Nephron (organoid): ENCODE results near the gene PIGQ.

ENCODE experiments used
- H3K27ac Mint-ChIP-seq, 3 experiments: 2 replicates each; pipeline ENCODE4 v1.8.0; 2020; ENCODE audit warnings: mixed read lengths in 3 of 3, mild to moderate bottlenecking in 2 of 3, moderate library complexity in 1 of 3
- H3K27me3 Mint-ChIP-seq: 2 replicates; pipeline ENCODE4 v1.8.0; 2021; ENCODE audit warnings: low read depth, mild to moderate bottlenecking, moderate library complexity, mixed read lengths
- H3K36me3 Mint-ChIP-seq: 2 replicates; pipeline ENCODE4 v1.8.0; 2020; ENCODE audit warnings: low read depth, mixed read lengths
- H3K4me1 Mint-ChIP-seq: 2 replicates; pipeline ENCODE4 v1.8.0; 2020; ENCODE audit warnings: mixed read lengths
- H3K4me3 Mint-ChIP-seq, 3 experiments: 2 replicates each; pipeline ENCODE4 v1.8.0; 2020; ENCODE audit warnings: mild to moderate bottlenecking in 3 of 3, mixed read lengths in 3 of 3, moderate library complexity in 2 of 3
- H3K9me3 Mint-ChIP-seq: 2 replicates; pipeline ENCODE4 v1.8.0; 2020; ENCODE audit warnings: mixed read lengths
- CTCF ChIP-seq, 3 experiments: fragments of 200-600 bp; sonication (generic); IDR thresholded peaks; one replicate each; pipeline ENCODE4 v1.5.0; 2021; ENCODE audit warnings: antibody characterized with exemption in 3 of 3; ENCODE audit not compliant: unreplicated experiment in 3 of 3

PIGQ gene

GRCh38 chr16:561957-562938 lies 7.5 kb upstream of the PIGQ start:
- no peaks in the 10 kb centered on the region for H3K9me3 Mint-ChIP-seq
- peaks cover 32% of the 10 kb centered on the region for H3K27me3 Mint-ChIP-seq
- H3K4me3 Mint-ChIP-seq = peak overlapping the region; percentile 28 to 73 (median 45)
- peak overlapping the region; percentile 47 to 96 (median 72) for H3K27ac Mint-ChIP-seq
- H3K4me1 Mint-ChIP-seq = peaks cover 18% of the 10 kb centered on the region
- no peaks in the 10 kb centered on the region for H3K36me3 Mint-ChIP-seq
- no peak for TF ChIP-seq CTCF (IDR thresholded peaks at IDR 0.05; ENCODE audit: unreplicated experiment in 3 of 3)

- Mint-ChIP-seq H3K27ac (peak overlapping the region in 1 of 3 experiments; percentile 47), H3K27me3 (peaks cover 28% of the 10 kb centered on the region)
Observed at GRCh38 chr16:563072-563644, 6.6 kb upstream of the PIGQ start.

GRCh38 chr16:564690-565418 lies 4.9 kb upstream of the PIGQ start:
- Mint-ChIP-seq H3K36me3 (no peaks in the 10 kb centered on the region), H3K27ac (peak overlapping the region; percentile 73 to 95 (median 92)), H3K27me3 (peaks cover 16% of the 10 kb centered on the region), H3K4me1 (peaks cover 26% of the 10 kb centered on the region), H3K9me3 (no peaks in the 10 kb centered on the region), H3K4me3 (no peak overlapping the region)
- no peak for TF ChIP-seq CTCF (IDR thresholded peaks at IDR 0.05; ENCODE audit: unreplicated experiment in 3 of 3)

More at GRCh38 chr16:563072-563644, 6.6 kb upstream of the PIGQ start:
- Mint-ChIP-seq H3K4me3 (no peak overlapping the region), H3K9me3 (no peaks in the 10 kb centered on the region), H3K36me3 (no peaks in the 10 kb centered on the region), H3K4me1 (peaks cover 18% of the 10 kb centered on the region)
- no peak for TF ChIP-seq CTCF (IDR thresholded peaks at IDR 0.05; ENCODE audit: unreplicated experiment in 3 of 3)

GRCh38 chr16:565419-566330 lies 4.1 kb upstream of the PIGQ start:
- Mint-ChIP-seq H3K27me3 (peaks cover 16% of the 10 kb centered on the region), H3K4me1 (peaks cover 27% of the 10 kb centered on the region), H3K27ac (peak overlapping the region; percentile 73 to 95 (median 92)), H3K36me3 (no peaks in the 10 kb centered on the region), H3K4me3 (peak overlapping the region; percentile 60 to 66 (median 61)), H3K9me3 (no peaks in the 10 kb centered on the region)
- no peak for TF ChIP-seq CTCF (IDR thresholded peaks at IDR 0.05; ENCODE audit: unreplicated experiment in 3 of 3)
